OCI-LY3 (cell line): ENCODE measurements around the gene JARID2.

Experiments used
- CTCF ChIP-seq: fragments of 200-600, 300-600 bp; sonication (generic); IDR thresholded peaks from 2 replicates; pipeline ENCODE4 v1.5.1; 2014; ENCODE audit warnings: antibody characterized with exemption, low read length, low read depth
- EZH2phosphoT487 ChIP-seq: fragments of 200-600 bp; shearing (Covaris generic); IDR thresholded peaks from 2 replicates; pipeline ENCODE4 v1.6.1; 2018; ENCODE audit warnings: antibody characterized with exemption, mixed run types, low read depth

- TF ChIP-seq CTCF (no peak), EZH2phosphoT487 (no peak)
Measured at GRCh38 chr6:15524861-15525401, 279.1 kb downstream of the JARID2 start.
